Transverse colon (tissue), 4 donors: ENCODE results near the gene PPL. TPM values are rescaled to one million over a fixed set of nuclear protein-coding genes. Genes with fewer than 3 reads are reported as not detected.
"Not testable (repeated sequence)": the region's sequence is repeated elsewhere in the genome, so short reads cannot be mapped to it uniquely, and the experiment has no call there.

Source experiments
- DNase-seq: peaks from one replicate; pipeline ENCODE4 v3.0.0-alpha.2; 2019
- H3K27ac ChIP-seq, 4 donors: fragments of 200-600 bp; sonication (generic); 2 replicates each; pipeline ENCODE4 v1.5.1; 2016 to 2018; ENCODE audit warnings: inconsistent platforms in 4 of 4
- H3K27me3 ChIP-seq: fragments of 200-600 bp; sonication (generic); 2 replicates; pipeline ENCODE4 v1.5.1; 2017; ENCODE audit warnings: inconsistent platforms
- H3K36me3 ChIP-seq, 4 donors: fragments of 200-600 bp; sonication (generic); 2 replicates each; pipeline ENCODE4 v1.5.1; 2017 to 2019; ENCODE audit warnings: inconsistent platforms in 4 of 4
- H3K4me1 ChIP-seq, 4 donors: fragments of 200-600 bp; sonication (generic); 2 replicates each; pipeline ENCODE4 v1.5.1; 2017 to 2020; ENCODE audit warnings: inconsistent platforms in 4 of 4
- H3K4me3 ChIP-seq, 4 donors: fragments of 200-600 bp; sonication (generic); 1 replicate in 1 of 4; 2 replicates in 3 of 4; pipeline versions ENCODE4 v1.5.1 to v1.6.1; 2017 to 2019; ENCODE audit warnings: inconsistent platforms in 4 of 4
- H3K9me3 ChIP-seq, 2 donors: fragments of 200-600 bp; sonication (generic); 2 replicates each; pipeline ENCODE4 v1.5.1; 2017 to 2019; ENCODE audit warnings: inconsistent platforms in 2 of 2
- CTCF ChIP-seq, 5 experiments: fragments of 200-600 bp in 3 of 5; fragments of 450-650 bp in 2 of 5; sonication (generic) in 3 of 5; IDR thresholded peaks; 1 replicate in 2 of 5; 2 replicates in 3 of 5; pipeline ENCODE4 v1.5.1; 2016 to 2017; ENCODE audit warnings: antibody characterized with exemption in 5 of 5, inconsistent platforms in 3 of 5, mild to moderate bottlenecking in 2 of 5, moderate library complexity in 1 of 5
- EP300 ChIP-seq: sonication (generic); formaldehyde crosslinking; IDR thresholded peaks from one replicate; pipeline ENCODE4 v1.6.1; 2017; ENCODE audit warnings: antibody characterized with exemption, low read depth
- POLR2A ChIP-seq: fragments of 450-650 bp; IDR thresholded peaks from one replicate; pipeline ENCODE4 v1.6.1; 2016; ENCODE audit warnings: antibody characterized with exemption, mild to moderate bottlenecking, moderate library complexity
- POLR2AphosphoS5 ChIP-seq, 3 donors: sonication (generic); formaldehyde crosslinking; IDR thresholded peaks; one replicate each; pipeline ENCODE4 v1.6.1; 2016; ENCODE audit warnings: antibody characterized with exemption in 3 of 3
- WGBS, 2 donors: methylation state at CpG; one replicate each; pipeline ENCODE4 v1.1.5; 2018; ENCODE audit warnings: low coverage in 1 of 2; 5-methylcytosine and 5-hydroxymethylcytosine counted together
- in situ Hi-C, 4 donors: fragments of 200-750 bp; cut with MboI; loops; one replicate each; pipeline versions ENCODE4 v1.15.0 to v1.15.1; 2017; ENCODE audit warnings: low sequenced_read_pairs in 3 of 4, low pct_ligation_motif_present in 1 of 4, low pct_unique_long_range_greater_than_20kb in 1 of 4
- intact Hi-C: fragments of 100-400 bp; cut with DNase I; formaldehyde crosslinking; loops from one replicate; pipeline ENCODE4 v1.15.1; 2023; ENCODE audit warnings: low total_unique reads
- total RNA-seq, 4 donors: library from RNA; depleted of rRNA; stranded (reverse); fragments of >200 nt; gene quantifications; one replicate each; pipeline ENCODE4 v1.1.0, GENCODE V29; 2016

Gene PPL
- total RNA-seq, 4 donors from 2014 or later = 13.5 to 28.8 (median 22.8) TPM

- Histone ChIP-seq H3K27me3 (no peaks in the 10 kb centered on the region), H3K4me3 (no peak overlapping the region), H3K4me1 (peaks cover 0 to 3% (median 0%) of the 10 kb centered on the region in 4 donors), H3K36me3 (no peaks in the 10 kb centered on the region), H3K27ac (peak overlapping the region in 3 of 4 donors; percentile 57 to 73 (median 63)), H3K9me3 (no peaks in the 10 kb centered on the region)
- WGBS, 2 donors = 80 to 82% methylated on average over 2 of the region's 2 CpGs
- in situ Hi-C loops = no loop called here
- no peak for DNase-seq
- no peak for TF ChIP-seq POLR2AphosphoS5 (IDR thresholded peaks at IDR 0.05)
- no peak for TF ChIP-seq POLR2A
- no peak for TF ChIP-seq EP300
- TF ChIP-seq CTCF (IDR thresholded peaks at IDR 0.05) = no peak
- intact Hi-C loops = no loop called here
Measured at GRCh38 chr16:4976079-4976478, 39.1 kb upstream of the PPL start.

GRCh38 chr16:4972938-4973587, 36.1 kb upstream of the PPL start:
- Histone ChIP-seq H3K4me1 (peaks cover 0 to 3% (median 0%) of the 10 kb centered on the region in 4 donors), H3K4me3 (no peak overlapping the region), H3K36me3 (no peaks in the 10 kb centered on the region), H3K27me3 (no peaks in the 10 kb centered on the region), H3K27ac (no peak overlapping the region), H3K9me3 (no peaks in the 10 kb centered on the region)
- WGBS, 2 donors = 54% methylated on average over 8 of the region's 8 CpGs; no CpG with 5 or more reads in 1 of the 2 donors
- DNase-seq = no peak
- no peak for TF ChIP-seq POLR2AphosphoS5 (IDR thresholded peaks at IDR 0.05)
- no peak for TF ChIP-seq POLR2A
- TF ChIP-seq EP300 = no peak
- no peak for TF ChIP-seq CTCF (IDR thresholded peaks at IDR 0.05)
- in situ Hi-C loops = no loop called here
- intact Hi-C loops = no loop called here

GRCh38 chr16:4970010-4970409, 33.1 kb upstream of the PPL start:
- Histone ChIP-seq H3K4me1 (no peaks in the 10 kb centered on the region), H3K9me3 (no peaks in the 10 kb centered on the region), H3K27ac (no peak overlapping the region), H3K27me3 (no peaks in the 10 kb centered on the region), H3K36me3 (no peaks in the 10 kb centered on the region), H3K4me3 (no peak overlapping the region)
- WGBS, 2 donors = 20 to 54% methylated on average over 1 to 3 of the region's 3 CpGs
- DNase-seq = no peak
- intact Hi-C loops = no loop called here
- in situ Hi-C loops = no loop called here
- no peak for TF ChIP-seq EP300
- TF ChIP-seq CTCF (IDR thresholded peaks at IDR 0.05) = no peak
- TF ChIP-seq POLR2AphosphoS5 (IDR thresholded peaks at IDR 0.05) = no peak
- TF ChIP-seq POLR2A = no peak

- H3K27ac ChIP-seq = no peak overlapping the region
- H3K27me3 ChIP-seq = no peaks in the 10 kb centered on the region
- H3K4me1 ChIP-seq = no peaks in the 10 kb centered on the region
- no peaks in the 10 kb centered on the region for H3K9me3 ChIP-seq
- in situ Hi-C loops = no loop called here
- H3K4me3 ChIP-seq = no peak overlapping the region
- no peak for DNase-seq
- TF ChIP-seq CTCF (IDR thresholded peaks at IDR 0.05) (no peak), POLR2AphosphoS5 (IDR thresholded peaks at IDR 0.05) (no peak), POLR2A (no peak), EP300 (no peak)
- intact Hi-C loops = no loop called here
- 75 to 76% methylated on average over 8 to 13 of the region's 13 CpGs for WGBS, 2 donors
- no peaks in the 10 kb centered on the region for H3K36me3 ChIP-seq
Measured at GRCh38 chr16:4968879-4969483, 32.0 kb upstream of the PPL start.

- H3K27me3 ChIP-seq, intact Hi-C loops, H3K36me3 ChIP-seq, H3K4me1 ChIP-seq, H3K27ac ChIP-seq, H3K9me3 ChIP-seq, DNase-seq, H3K4me3 ChIP-seq, in situ Hi-C loops: not testable (repeated sequence)
- WGBS, 2 donors = 90% methylated on average over 12 of the region's 12 CpGs; no CpG with 5 or more reads in 1 of the 2 donors
Measured at GRCh38 chr16:4968278-4968677, 31.3 kb upstream of the PPL start.
